Sciatic nerve (tissue), 2 donors: ENCODE measurements around the gene PLXNA4. TPM values are rescaled to one million over a fixed set of nuclear protein-coding genes. Genes with fewer than 3 reads are reported as not detected.

ENCODE experiments used
- ATAC-seq: fragments of 200-7000 bp; cut with Tn5 transposase; one replicate; pipeline ENCODE4 v1.9.1; 2020; ENCODE audit warnings: mild to moderate bottlenecking, moderate library complexity
- DNase-seq: peaks from one replicate; pipeline ENCODE4 v3.0.0-alpha.2; 2020; ENCODE audit warnings: low spot score
- intact Hi-C: fragments of 100-400 bp; cut with DNase I; formaldehyde crosslinking; loops from one replicate; pipeline ENCODE4 v1.14.2; 2022
- total RNA-seq: library from RNA; stranded (reverse); fragmentation: NEBNext Ultra II Directional; extraction: Animal tissue kit (Norgen Biotek cat#: 25700); gene quantifications from one replicate; pipeline ENCODE4 v1.2.1, GENCODE V29; 2021
- donor health status: DM: no; HTN: no; CAD: no.
- donor health status: DM: no; HTN: no; CAD: no.

PLXNA4 gene
- total RNA-seq, 1 donor from 2014 or later: 9.0 TPM

DNA sequence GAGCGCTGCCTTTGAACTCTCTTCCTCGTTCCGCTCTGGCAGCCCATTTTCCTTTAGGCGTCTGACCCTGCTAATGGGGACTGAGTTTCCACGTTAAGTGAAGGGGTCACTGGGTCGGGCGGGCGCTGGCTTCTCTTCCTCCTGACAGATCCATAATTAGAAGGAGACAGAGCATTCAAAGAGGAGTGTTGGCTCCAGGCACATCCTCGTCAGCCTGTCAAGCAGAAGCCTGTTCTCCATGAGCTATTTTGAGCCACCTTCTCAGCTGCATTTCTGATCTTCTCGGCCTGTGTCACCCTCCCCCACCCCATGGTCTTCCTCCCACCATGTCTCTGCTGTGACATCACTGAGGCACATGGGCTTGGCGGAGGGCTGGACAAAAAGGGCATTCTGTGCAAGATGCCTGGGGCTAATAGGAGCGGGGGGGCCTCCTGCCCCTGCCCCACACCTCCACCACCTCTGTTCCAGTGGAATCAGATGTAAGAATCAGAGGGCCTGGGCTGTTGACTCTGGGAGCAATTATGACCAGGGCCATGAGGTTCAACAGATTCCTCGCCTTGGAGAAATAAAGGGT lies 248.1 kb downstream of the PLXNA4 start:
- ATAC-seq: no peak
- intact Hi-C loops: loop anchor here (10.0 kb wide), 1 partner anchor 257 kb away; no protein-coding TSS in a partner anchor
- DNase-seq: no peak

DNA sequence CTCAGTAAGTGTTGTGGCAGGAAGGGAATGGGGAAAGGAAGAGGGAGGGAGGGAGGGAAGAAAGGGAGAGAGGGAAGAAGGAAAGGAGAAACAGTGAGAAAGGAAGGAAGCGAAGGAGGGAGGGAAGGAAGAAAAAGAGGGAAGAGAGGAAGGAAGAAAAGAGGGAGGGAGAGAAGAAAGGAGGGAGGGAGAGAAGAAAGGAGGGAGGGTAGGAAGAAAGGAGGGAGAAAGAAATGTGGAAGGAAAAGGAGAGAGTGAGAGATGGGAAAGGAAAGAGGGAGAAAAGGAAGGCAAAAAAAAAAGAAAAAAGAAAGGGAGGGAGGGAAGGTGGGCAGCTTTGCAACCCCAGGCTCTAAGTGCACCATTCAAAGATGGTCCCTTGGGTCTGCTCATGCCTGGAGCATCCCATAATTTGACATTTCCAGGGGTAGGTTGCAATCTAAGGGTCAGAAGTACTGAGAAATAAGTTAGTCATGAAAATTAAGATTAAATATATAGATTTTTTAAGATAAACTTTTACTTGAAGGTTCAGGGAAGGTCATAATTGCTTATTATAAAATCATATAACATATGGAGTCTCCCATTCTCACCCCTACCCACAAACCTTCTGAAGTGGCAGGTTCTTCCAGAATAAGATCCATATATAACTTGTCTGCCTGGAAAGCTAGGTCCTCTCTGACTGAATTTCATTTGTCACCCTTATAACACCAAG lies 249.2 kb downstream of the PLXNA4 start:
- intact Hi-C loops: loop anchor here (10.0 kb wide), 1 partner anchor 258 kb away; no protein-coding TSS in a partner anchor
- DNase-seq (no peak), ATAC-seq (no peak)

DNA sequence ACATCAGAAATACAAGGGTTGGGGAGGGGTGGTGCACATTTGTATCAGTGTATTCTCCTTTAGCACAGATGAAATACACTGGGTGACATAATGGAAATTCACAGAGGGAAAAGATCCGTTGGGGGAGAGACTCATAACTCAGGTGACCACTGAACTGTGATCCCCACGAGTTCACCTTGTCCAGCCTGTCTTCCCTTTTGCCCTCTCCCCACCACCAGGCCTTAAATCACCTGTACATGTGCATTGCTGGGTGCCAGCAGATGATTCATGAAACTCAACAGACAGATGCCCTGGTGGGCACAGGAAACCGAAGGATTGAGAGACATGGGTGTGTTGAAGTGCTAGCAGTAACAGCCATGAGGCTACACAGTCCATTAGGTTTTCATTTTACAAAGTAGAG lies 253.3 kb downstream of the PLXNA4 start:
- no peak for ATAC-seq
- no peak for DNase-seq
- intact Hi-C loops: loop anchor here (10.0 kb wide), 1 partner anchor 262 kb away; no protein-coding TSS in a partner anchor

DNA sequence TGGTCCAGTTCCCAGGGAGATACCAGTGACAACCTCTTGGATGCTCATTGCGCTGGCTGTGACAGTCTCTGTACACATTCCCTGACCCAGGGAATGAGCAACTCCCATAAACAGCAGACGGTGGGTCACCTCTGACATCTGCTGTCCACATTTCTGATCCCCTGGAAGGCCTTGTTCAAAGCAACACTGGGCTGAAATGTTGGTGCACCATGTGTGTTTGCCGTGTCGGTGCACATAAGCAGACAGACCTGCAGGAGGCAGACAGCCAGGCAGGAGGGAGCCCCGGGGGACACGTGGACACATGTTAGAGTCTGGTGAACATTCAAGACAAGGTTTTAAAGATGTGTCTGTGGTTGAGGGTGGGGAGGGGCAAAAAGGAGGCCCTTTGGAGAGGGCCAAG lies 254.9 kb downstream of the PLXNA4 start:
- intact Hi-C loops: loop anchor here (10.0 kb wide), 1 partner anchor 263 kb away; no protein-coding TSS in a partner anchor
- ATAC-seq (no peak), DNase-seq (no peak)

DNA sequence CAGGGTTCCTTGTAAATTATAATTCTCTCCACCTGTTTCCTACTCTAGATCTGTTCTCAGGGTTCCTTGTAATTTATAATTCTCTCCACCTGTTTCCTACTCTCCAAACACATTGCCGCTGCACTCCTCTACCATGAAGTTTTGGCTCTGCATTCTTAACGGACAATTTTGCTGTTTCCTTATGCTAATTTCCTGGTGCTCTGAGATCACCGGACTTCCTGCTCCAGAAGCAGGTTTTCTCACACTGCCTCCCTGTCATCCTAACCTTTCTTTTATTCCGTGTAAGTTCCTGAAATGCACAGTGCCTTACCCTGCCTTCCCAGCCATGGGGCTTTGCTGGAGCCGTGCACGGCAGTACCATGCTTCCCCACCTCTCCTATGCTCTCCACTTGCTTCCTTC lies 256.8 kb downstream of the PLXNA4 start:
- DNase-seq (no peak), ATAC-seq (no peak)
- intact Hi-C loops: no loop called here

DNA sequence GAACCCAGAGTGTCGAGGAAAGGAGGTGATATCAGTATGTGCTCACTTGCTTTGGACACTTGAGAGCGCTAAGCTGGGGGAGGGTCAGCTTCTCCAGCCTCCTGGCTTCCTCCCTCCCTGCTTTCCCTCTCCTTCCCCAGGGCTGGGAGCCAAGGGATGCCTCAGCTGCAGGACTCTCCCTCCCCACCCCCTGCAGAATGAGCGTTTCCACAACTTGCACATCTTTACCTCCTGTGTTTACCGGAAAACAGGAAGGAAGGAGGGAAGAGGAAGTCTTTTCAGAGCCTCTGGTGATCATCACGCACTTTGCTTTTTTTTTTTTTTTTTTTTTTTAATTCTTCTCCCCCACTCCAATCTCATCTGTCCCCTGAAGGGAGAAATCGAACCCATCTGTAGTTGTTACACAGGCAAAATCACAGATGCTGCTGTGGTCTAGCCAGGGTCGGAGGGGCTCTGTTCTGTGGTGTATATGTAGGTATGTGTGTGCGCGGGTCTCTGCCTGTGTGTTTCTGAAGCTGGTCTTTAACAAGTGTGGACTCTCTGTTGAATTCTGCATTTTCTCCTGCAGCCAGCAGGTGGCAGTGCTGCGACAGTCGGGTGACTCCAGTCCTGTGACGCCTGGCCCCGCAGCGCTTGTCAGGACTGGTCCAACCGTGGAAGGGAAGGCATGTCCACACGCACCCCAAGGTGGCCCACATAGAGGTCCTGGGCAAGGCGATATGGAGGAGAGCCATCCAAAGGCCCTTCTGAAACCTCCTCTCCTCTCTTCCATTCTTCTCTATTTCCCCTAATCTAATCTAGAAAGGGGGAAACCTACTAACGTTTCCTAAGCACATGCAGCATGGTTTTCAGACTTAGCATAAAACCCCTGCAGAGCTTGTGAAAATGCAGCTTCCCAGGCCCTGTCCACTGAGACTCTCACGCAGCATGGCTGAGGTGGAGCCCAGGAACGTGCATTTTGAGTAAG lies 257.6 kb downstream of the PLXNA4 start:
- peak; percentile 94 for ATAC-seq
- intact Hi-C loops: no loop called here
- peak; percentile 90 for DNase-seq

DNA sequence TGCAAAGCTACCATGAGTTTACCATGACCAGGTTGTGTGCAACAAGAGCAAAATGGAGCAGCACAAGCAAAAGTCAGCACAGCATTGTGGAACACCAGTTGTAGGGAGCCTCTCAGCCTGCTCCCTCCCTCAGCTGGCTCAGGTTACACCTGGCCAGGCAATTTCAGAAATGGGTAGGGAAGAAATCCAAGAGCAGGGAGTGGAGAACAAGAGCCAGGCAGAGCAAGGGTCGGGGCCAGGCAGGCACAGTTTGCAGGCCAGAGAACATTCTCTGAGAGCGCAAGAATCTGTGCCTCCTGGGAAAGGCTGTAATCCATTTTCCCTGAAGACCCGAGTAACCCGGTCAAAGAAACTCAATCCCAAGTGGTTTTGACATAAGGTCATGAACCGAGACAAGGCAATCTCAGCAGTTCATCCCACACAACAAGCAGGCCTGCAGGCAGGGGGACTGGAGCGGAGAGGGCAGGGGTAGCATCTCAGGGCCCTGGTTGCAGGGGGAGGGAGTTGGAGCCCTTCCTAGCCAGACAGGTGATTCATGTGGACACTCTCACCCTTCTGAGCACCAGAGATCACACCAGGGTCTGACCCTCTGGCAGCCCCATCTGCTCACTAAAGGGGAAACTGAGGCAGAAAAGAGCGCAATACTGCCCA lies 258.4 kb downstream of the PLXNA4 start:
- intact Hi-C loops: no loop called here
- ATAC-seq (peak; percentile 7), DNase-seq (no peak)

DNA sequence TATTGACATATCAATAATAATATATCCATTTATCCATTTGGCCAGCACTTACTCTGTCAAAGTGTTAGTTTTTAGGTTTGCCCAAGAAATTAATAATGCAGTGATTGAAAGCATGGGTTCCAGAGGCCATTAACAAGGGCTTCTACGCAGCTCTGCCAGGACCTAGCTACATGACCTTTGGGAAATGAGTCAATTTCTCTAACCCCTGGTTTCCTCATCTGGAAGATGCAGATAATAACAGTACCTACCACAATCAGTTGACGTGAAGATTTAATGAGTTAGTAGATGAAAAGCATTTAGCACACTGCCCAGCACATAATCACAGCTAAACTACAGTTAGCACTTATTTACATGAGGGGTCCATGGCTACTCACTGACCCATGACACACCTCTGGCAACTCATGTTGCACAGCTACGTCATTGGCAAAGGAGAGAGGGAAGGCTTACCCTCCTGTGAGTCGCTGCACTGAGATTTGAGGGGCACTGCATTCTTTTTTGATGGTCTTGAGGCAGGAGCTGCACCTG lies 263.7 kb downstream of the PLXNA4 start:
- ATAC-seq (no peak), DNase-seq (no peak)
- intact Hi-C loops: loop anchor here (2.0 kb wide), 1 partner anchor 70 kb away; no protein-coding TSS in a partner anchor

DNA sequence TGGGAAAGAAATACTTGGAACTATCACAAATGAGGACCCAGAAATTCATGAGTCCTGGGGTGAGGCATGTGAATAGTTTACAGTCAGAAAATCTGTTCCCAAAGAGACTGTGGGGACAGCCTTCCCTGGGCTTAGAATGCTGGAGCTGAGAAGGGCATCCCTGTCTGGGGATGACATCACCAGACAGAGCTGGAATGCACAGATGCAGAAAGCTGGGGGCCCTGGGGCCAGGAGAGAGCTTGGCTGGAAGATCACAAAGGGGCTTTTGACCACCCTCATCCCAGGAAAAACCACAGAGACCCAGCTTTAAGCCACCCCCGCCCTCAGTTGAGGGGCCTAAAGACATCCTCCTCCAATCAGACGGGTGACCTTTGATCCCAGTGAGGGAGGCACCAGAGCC lies 264.5 kb downstream of the PLXNA4 start:
- intact Hi-C loops: loop anchor here (2.0 kb wide), 1 partner anchor 71 kb away; no protein-coding TSS in a partner anchor
- ATAC-seq: no peak
- no peak for DNase-seq

DNA sequence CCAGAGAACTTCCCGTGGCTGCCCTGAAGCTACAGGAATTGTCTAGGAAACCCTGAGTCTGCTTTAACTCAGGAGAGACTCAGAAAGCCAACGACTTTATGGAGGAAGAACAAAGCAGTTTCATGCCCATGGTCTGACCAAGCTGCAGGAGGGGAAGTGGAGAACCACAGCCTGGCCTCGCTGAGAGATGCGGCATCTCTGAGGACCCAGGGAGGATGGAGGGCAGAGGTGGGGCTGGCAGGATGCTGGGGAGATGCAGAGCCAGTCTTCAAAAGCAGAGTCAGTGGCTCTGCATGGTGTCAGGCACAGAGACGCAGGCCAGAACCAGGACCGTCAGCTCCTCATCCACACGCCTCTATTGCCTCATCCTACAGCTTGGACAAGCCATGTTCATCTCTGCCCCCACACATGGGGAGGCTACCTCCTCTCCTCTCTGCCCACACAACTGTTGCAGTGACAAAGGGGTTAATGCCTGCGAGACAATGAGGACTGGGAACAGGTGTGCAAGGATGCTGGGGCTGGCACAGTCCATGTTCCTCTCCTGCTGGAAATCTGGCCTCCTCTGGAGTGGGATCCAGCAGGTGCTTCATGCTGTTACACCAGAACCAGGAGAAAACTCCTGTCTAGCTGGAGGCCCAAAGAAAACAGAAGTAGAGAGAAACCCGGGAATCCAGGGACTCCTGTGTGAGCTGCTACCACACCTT lies 267.0 kb downstream of the PLXNA4 start:
- intact Hi-C loops: no loop called here
- no peak for ATAC-seq
- no peak for DNase-seq

DNA sequence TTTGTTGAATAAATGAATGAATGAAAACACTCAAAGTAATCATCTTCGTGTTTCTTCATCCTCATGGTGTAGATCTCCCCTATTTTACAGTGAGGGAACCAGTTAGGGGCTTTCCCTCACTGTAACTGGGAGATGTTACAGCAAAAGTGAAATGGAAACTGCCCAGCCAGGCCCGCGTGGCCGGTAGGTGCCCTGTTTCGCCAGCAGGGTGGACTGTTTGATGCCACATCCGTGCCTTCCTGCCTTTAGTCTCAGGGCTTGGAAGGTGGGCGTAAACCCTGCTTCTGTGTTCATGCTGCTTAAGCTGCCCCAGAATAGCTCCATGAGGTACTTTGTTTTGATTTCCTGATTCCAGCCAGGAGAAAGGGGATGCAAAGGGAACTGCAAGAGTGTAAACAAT lies 268.8 kb downstream of the PLXNA4 start:
- DNase-seq (no peak), ATAC-seq (no peak)
- intact Hi-C loops: no loop called here

DNA sequence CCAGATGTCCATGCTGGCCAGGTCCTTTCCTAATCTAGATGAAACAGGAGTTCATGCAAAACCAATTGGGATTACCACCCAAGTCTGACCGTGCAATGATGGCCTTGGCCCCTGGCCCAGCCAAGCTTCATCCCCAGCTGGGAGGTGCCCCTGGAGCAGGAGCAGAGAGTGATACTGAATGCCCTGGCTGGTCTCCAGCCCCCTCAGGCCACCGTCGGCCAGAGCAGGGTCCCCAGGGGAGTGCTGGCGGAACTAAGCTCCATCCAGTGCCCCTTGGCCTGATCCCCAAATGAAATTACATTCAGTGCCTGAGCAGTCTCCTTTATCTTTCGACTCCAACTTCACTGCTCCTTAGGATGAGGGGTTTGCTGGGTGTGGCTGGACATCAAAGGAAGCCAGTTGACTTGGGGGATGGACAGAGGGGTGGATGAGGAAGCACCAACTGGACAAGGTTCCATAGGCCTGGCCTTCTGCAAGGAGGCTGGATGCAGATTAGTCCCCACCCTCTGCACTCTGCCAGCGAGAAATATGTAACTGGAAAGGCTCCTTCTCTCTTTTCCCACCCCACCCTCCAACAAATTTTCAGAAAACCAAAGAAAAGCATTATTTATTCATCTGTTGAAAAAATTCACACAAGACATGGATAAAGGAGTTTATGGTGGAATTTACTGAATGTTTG lies 275.5 kb downstream of the PLXNA4 start:
- intact Hi-C loops: no loop called here
- DNase-seq (no peak), ATAC-seq (no peak)

DNA sequence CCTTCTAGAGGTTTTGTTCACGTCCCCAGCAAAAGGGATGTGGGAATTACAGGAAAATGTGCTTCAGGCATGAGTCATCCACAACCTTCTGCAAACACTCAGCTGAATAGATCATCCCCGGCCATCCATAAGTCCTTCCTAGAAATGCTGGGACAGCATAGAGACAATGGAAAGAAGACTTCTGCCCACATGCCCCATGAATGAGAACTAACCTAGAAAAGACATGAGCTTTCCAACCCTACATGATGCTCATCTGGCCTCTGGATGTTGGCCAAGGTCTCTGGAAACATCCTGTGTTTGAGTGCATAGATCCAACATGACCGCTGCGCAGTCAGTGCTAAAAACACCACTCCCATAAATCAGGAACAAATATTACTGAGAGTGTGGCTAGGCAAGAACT lies 277.5 kb downstream of the PLXNA4 start:
- DNase-seq (no peak), ATAC-seq (no peak)
- intact Hi-C loops: no loop called here

DNA sequence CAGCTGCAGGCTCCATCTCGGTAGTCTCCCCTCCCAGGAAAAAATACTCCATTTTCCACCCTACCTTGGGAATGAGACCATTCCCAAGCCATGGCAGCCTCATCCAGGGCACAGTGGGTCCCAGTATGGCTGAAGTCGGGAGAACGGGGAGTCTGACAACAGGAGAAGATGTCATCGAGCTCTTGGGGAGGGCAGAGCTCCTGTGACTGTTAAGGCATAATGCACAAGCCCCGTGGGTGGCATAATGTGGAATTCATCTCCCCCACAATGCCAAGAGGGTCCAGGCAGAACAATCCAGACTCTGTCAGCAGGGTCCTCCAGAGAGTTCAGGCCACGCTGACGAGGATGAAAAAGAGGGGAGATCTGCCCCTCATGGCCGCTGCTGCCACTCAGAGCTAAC lies 279.4 kb downstream of the PLXNA4 start:
- intact Hi-C loops: no loop called here
- DNase-seq (no peak), ATAC-seq (peak; percentile 53)

DNA sequence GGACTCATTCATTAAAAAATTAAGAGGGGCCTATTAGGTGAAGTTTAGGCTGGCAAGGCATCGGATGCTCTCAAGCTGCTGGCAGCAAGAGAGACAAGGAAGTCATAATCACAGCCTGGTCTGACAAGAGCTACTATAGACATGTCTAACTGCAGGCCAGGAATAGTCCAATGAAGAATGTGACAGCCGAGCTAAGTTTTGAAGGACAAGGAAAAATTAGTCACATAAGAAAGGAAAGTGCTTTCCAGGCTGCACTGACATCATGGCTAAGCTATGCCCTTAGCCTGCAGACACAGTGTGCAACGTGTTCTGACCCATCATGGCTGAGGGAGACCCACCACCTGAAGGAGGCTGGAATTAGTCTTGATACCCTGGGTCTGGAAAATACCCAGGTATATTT lies 281.1 kb downstream of the PLXNA4 start:
- DNase-seq (no peak), ATAC-seq (no peak)
- intact Hi-C loops: no loop called here

DNA sequence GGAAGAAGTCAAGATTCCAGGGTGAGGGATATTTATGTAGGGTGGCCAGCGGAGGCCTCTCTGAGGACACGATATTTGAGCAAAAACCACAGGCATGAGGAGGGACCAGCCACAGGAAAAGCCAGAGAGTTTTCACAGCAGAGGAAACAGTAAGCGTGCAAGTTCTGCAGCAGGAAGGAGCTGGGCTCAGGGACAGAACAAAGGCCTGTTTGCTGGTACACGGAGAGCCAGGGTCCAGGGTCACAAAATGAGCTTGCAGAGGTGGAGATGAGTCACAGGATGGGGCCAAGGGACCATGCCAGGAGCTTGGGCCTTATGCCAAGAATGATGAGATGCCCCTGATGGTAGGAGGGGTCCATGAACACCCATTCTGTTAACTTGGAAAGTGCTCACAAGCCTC lies 283.5 kb downstream of the PLXNA4 start:
- intact Hi-C loops: no loop called here
- DNase-seq (no peak), ATAC-seq (no peak)

DNA sequence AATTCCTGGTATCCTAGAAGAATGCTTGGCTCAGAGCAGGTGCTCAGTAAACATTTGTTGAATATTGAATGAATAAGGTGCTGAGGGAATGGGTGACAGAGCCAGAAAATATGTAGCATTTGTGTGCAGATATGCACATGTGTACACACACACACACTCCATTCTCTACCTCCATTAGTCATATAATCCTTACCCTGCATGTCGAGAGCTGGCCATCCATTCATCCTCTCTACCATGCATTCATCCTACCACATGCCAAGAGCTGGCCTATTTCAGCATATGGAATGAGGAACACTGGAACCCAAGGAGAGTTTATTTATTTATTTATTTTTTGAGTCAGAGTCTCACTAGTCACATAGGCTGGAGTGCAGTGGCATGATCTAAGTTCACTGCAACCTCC lies 284.8 kb downstream of the PLXNA4 start:
- DNase-seq (no peak), ATAC-seq (no peak)
- intact Hi-C loops: no loop called here

DNA sequence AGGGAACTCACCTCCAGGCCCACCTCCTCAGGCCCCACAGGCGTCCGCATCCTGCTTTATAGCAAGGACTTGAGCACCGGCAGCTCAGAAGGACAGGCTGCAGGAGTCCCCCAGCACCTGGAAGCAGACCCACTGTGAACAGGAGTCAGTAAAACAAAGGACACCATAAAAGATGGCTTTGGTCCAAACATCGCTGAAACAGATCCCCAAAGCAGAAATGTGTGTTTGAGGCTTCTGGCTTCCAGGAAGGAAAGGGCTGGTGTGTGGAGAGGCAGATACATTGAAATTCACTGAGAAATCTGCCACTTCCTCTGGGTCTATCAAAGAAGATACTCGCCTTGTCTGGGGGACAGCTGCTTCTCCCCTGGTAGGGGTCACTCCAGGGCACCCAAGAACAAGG lies 286.2 kb downstream of the PLXNA4 start:
- ATAC-seq (no peak), DNase-seq (no peak)
- intact Hi-C loops: no loop called here
